Activated T-helper 1 cell treated with anti-CD3 and anti-CD28 coated beads, Interleukin-2, amount 50 U/mL, for 16 hours (primary cell): Measurements from ENCODE around the gene PPP1R3E.

Experiments used
- DNase-seq, 2 donors: peaks; one replicate each; pipeline ENCODE4 v3.0.0-alpha.2; 2020; ENCODE audit warnings: low read depth in 1 of 2, low spot score in 1 of 2

The PPP1R3E gene

GRCh38 chr14:23249824-23250223 lies 52.8 kb downstream of the PPP1R3E start:
- DNase-seq: no peak

- no peak for DNase-seq
Observed at GRCh38 chr14:23248601-23249000, 54.1 kb downstream of the PPP1R3E start.
